NCI-H526 (cell line): Measurements from ENCODE around the gene CDH23.

Source experiments
- DNase-seq, 2 experiments: peaks; one replicate each; lab custom pipeline; 2025; lab: John Stamatoyannopoulos, UW

Gene CDH23

GRCh38 chr10:71440506-71441035 is 43.9 kb downstream of the CDH23 start:
- no peak for DNase-seq

- no peak for DNase-seq
These were observed 45.3 kb downstream of the CDH23 start for GRCh38 chr10:71442000-71442399.

- DNase-seq = no peak
These were observed 46.3 kb downstream of the CDH23 start for GRCh38 chr10:71442859-71443570.

GRCh38 chr10:71443676-71444075 is 47.0 kb downstream of the CDH23 start:
- peak in 1 of 2 experiments; percentile 11 for DNase-seq

- DNase-seq = no peak
These were observed 47.7 kb downstream of the CDH23 start for GRCh38 chr10:71444284-71445054.

- peak in 1 of 2 experiments; percentile 33 for DNase-seq
These were observed 51.0 kb downstream of the CDH23 start for GRCh38 chr10:71447676-71448075.

DNA sequence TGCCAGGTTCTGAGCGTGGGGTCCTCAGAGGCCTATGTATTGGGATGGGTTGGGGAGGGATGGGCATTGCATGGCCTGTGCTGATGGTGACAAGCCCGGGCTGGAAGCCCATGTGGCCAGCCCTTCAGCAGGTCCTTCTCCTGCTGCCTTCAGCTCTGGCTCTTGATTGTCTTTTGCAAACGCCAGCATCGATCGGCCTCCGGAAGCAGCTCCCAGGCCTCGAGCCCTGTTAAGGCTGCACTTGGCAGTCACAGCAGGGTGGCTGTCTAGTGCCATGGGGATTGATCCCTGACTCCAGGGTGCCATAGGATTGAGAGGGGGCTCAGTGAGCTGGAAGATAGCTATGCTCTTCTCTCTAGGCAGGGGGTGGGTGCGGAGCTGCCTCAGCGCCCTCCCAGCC is 51.4 kb downstream of the CDH23 start:
- DNase-seq = no peak

- DNase-seq = no peak
These were observed 52.3 kb downstream of the CDH23 start for GRCh38 chr10:71449026-71449425.

- no peak for DNase-seq
These were observed 55.0 kb downstream of the CDH23 start for GRCh38 chr10:71451754-71452153.

- DNase-seq = no peak
These were observed 56.5 kb downstream of the CDH23 start for GRCh38 chr10:71453186-71453585.

GRCh38 chr10:71454347-71454746 is 57.6 kb downstream of the CDH23 start:
- DNase-seq = no peak

DNA sequence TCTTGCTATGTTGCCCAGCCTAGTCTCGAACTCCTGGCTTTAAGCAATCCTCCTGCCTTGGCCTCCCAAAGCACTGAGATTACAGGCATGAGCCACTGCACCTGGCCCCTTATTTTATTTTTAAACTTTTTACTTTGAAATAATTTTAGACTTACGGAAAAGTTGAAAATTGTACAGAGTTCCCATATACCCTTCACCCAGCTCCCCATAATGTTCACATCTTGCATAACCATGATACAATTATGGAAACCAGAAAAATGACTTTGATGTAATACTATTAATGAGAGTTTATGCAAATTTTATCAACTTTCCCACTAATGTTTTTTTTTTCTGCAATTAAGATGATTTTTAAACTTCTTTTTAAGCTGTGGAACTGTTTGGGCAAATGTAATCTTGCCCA is 58.3 kb downstream of the CDH23 start:
- no peak for DNase-seq

DNA sequence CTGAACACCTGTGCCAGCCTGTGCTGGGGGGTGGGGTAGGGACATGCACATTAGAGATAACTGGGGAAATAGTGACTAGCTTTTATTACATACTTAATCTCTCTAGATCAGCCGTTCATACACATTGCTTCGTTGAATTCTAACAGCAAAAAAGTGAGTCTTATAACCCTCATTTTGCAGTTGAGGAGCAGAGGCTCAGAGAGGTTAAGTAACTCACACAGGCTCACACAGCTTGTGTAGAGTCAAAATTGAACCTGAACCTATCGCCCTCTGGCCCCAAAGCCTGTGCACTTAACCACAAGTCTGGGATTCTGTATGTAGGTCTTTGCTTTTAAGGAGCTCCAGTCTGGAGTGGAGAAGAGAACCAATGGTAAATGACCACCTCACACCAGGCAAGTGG is 59.9 kb downstream of the CDH23 start:
- DNase-seq = no peak

DNA sequence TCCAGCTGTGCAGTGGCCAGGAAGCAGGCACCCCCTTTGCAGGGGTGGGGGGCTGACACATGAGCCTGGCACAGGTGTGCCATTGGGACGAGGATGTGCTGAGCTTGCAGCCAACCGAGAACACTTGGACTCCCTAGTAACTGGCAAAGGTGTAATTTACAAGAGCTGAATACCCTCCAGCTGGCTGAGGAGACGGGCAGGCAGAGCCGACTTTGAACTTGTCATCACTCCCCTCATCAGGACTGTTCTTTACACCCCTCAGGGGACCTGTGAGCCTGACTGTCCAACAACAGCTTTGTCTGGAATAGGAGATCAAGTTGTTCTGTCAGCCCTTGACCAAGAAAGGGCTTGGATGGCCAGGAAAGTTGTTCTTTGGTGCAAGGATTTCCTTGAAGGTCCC is 61.2 kb downstream of the CDH23 start:
- no peak for DNase-seq

DNA sequence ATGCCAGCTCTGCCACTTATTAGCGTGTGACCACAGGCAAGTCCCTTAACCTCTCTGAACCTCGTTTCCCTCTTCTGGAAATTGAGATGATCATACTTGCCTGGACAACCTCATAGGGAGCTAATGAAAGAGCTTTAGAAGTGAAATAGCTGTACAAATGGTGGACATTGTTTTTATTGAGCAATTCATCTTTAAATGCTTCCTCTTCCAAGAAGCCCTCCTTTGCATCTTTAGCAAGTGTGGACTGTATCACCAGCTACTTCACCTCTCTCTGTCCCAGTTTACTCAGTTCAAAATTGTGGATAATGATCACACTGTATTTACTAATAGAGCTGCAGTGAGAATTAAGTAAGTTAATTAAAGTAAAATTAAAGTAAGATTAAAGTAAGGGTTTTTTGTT is 61.7 kb downstream of the CDH23 start:
- no peak for DNase-seq

- no peak for DNase-seq
These were observed 62.8 kb downstream of the CDH23 start for GRCh38 chr10:71459513-71459912.

DNA sequence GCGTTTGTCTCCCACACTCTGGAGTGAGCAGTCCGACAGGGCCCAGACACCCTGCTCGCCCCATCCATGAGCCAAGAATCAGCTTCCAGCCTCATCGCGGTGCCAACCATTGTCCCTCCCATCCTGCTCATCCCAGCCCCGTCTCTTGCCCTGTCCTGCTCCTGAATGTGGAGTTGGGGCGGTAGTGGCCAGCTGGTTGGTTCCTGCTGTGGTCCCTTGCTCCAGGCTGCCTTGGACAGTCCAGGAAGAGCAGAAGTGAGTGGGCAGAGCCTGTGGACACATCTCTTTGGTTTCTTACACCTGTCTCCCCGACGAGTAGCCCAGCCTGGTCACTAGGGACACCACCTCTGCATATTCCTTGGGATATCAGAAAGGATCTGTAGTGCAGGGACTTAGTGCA is 63.9 kb downstream of the CDH23 start:
- DNase-seq = no peak

DNA sequence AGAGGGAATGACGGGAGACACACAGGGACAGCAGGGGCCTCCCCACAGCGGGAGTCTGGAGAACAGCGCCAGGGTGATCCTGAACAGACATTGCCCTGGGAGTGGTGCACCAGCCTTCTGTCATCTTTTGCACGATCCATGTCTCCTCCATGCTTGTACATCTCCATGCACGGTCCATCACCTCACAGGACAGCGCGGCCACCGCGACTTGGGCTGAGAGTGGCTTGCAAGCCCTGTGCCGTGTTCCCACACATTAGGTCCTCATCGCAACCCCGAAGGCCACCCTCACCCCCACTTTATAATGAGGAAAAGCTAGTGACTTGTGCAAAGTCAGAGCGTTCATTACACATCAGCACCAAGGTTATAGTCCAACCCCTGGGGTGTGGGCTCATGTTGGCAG is 64.7 kb downstream of the CDH23 start:
- DNase-seq = no peak

DNA sequence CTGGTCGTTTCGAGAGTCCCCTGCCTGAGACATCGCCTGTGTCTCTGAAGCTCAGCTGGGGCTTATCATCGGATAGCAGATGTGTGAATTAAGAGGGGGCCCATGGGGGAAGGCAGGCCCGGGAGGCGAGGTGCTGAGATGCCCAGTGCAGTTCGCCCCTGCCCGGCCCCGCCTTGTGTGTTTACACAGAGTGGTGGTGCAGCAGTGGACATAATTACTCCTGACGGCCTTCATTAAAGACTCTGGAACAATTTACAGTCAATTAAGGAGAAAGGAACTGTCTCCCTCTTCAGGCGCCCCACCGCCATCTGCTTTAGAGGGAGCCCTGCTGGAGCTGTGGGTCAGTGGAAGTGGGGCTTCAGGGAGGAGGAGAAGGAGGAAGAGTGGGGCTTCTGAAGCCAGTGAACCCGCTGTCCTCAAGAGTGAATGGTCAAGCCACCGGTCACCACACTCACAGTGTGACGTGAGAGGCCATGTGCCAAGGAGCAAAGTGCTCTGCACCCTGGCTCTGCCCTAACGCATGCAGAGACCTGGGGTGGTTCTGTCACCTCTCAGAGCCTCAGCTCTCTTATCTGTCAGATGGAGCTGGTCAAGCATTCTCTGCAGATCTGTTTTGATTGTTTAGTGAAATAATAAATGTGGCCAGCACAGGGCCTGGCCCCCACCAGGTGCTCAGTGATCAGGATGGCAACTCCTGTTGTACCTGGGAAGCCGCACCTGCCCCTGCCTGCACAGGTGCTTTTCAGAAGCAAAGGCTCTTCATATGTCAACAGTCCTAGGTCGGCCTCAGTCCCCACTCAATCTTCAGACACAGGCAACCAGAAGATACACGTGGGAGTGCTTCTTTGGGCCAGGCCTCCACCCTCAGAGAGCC is 65.6 kb downstream of the CDH23 start:
- DNase-seq = peak; percentile 12 to 66

- no peak for DNase-seq
These were observed 66.4 kb downstream of the CDH23 start for GRCh38 chr10:71463111-71463510.

- DNase-seq = peak in 1 of 2 experiments; percentile 34
These were observed 69.0 kb downstream of the CDH23 start for GRCh38 chr10:71465551-71466252.

GRCh38 chr10:71466330-71466729 is 69.6 kb downstream of the CDH23 start:
- no peak for DNase-seq
